Measurements from ENCODE around the gene GRK6. TPM values are rescaled to one million over a fixed set of nuclear protein-coding genes. Genes with fewer than 3 reads are reported as not detected.

GRK6 gene
- polyA plus RNA-seq, 1 experiment, result 16.4 TPM

GRCh38 chr5:177405805-177406204 lies 20.7 kb upstream of the GRK6 start:
- no peak for DNase-seq (ENCODE audit: low read depth, low spot score)
- TF ChIP-seq, protein P1, sequence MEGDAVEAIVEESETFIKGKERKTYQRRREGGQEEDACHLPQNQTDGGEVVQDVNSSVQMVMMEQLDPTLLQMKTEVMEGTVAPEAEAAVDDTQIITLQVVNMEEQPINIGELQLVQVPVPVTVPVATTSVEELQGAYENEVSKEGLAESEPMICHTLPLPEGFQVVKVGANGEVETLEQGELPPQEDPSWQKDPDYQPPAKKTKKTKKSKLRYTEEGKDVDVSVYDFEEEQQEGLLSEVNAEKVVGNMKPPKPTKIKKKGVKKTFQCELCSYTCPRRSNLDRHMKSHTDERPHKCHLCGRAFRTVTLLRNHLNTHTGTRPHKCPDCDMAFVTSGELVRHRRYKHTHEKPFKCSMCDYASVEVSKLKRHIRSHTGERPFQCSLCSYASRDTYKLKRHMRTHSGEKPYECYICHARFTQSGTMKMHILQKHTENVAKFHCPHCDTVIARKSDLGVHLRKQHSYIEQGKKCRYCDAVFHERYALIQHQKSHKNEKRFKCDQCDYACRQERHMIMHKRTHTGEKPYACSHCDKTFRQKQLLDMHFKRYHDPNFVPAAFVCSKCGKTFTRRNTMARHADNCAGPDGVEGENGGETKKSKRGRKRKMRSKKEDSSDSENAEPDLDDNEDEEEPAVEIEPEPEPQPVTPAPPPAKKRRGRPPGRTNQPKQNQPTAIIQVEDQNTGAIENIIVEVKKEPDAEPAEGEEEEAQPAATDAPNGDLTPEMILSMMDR (IDR thresholded peaks at IDR 0.05; ENCODE audit: low read depth, low read length), result no peak
- Histone ChIP-seq H3K9me3 (ENCODE audit: control insufficient read depth, insufficient read depth, low read length) (peaks cover 4% of the 10 kb centered on the region; the same call in 1 of the 2 replicates), H3K27ac (ENCODE audit: low read depth, low read length) (no peak overlapping the region), H3K4me3 (ENCODE audit: low read depth, low read length) (no peak overlapping the region), H3K27me3 (ENCODE audit: control insufficient read depth, insufficient read depth, low read length) (peaks cover 38% of the 10 kb centered on the region)
- ChIA-PET POLR2A (interaction anchor here (0.5 kb wide), 1 partner anchor 50 kb away, joined by 6 read pairs; no protein-coding TSS in a partner anchor), CTCF (interaction anchor here (0.9 to 5.6 kb wide), 8 partner anchors 12 to 96 kb away, joined by 3 to 120 read pairs (median 24); partner anchors contain the start of gene GRK6)

DNA sequence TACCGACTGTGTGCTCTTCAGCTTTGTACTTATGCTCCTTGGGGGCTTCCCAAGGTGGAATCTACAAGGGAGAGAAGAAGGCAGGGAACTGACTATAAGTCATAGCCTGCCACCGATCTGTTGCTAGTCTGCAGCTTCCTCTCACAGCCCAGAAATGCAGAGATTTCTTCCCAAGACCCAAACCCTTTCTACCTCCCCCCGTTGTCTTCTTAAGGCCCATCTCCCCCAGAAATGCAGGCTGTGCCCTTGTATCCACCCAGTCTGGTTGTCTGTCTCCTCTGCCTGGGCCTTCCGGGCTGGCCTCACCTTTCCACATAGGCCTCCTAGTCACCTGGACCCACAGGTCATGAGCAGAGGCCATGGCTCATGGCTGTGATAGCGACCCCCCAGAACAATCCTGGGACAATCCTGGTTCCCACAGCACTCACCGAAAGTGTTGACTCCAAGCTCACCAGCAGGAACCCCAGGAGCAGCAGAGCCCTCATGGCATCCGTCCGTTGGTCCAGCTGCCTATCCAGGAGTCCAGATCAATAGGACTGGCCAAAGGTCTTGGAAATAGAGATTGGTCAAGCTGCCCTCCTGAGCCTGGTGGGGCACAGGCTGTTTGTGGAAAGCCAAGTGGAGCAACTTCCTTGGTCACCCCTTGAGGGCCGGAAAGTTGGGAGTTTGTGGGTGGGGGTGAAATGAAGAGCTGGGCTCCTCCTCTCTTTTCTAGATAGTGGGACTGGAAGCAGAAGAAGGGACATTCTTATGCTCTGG lies 17.3 kb upstream of the GRK6 start, which contains the start of gene F12:
Gene F12, minus strand, starts transcription at position 522 of the 759 bp plus-strand sequence. Its CDS starts 37 bp downstream, at position 485.
- H3K27ac ChIP-seq (ENCODE audit: low read depth, low read length), result no peak within 1 kb of the TSS
- POLR2A ChIA-PET, result interaction anchor here (1.3 kb wide), 1 partner anchor 17 kb away, joined by 4 read pairs; the partner anchor contains the start of gene GRK6
- TF ChIP-seq, protein P1 (IDR thresholded peaks at IDR 0.05; ENCODE audit: low read depth, low read length), result no peak
- CTCF ChIA-PET, result interaction anchor here (0.6 to 1.7 kb wide), 5 partner anchors 19 to 92 kb away, joined by 3 to 13 read pairs (median 5); no protein-coding TSS in a partner anchor
- H3K27me3 ChIP-seq (ENCODE audit: control insufficient read depth, insufficient read depth, low read length), result peaks cover 21% of the 10 kb centered on the region
- DNase-seq (ENCODE audit: low read depth, low spot score), result no peak
- no peak within 1 kb of the TSS for H3K4me3 ChIP-seq (ENCODE audit: low read depth, low read length)
- no peaks in the 10 kb centered on the region; the same call in 1 of the 2 replicates for H3K9me3 ChIP-seq (ENCODE audit: control insufficient read depth, insufficient read depth, low read length)

DNA sequence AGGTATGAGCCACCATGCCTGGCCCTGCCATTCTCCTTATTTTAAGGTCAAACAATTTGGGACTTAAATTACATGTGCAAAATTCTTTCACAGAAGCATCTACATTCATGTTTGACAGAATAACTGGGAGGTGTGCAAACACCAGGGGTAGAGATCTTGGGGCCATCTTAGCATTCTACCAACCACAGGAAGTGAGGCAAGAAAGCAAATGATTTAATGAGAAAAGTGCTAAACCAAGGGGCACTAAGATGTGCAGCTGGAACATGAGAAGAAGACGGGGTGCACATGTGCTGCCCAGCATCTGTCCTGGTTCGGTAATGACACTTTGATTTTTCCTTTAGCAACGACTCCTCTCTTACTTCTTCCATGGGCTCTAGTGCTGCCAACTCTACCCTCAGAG lies 15.9 kb upstream of the GRK6 start:
- POLR2A ChIA-PET, result no interaction called here
- no peak for DNase-seq (ENCODE audit: low read depth, low spot score)
- Histone ChIP-seq H3K27ac (ENCODE audit: low read depth, low read length) (no peak overlapping the region), H3K9me3 (ENCODE audit: control insufficient read depth, insufficient read depth, low read length) (no peaks in the 10 kb centered on the region; the same call in 1 of the 2 replicates), H3K4me3 (ENCODE audit: low read depth, low read length) (no peak overlapping the region), H3K27me3 (ENCODE audit: control insufficient read depth, insufficient read depth, low read length) (peaks cover 18% of the 10 kb centered on the region)
- CTCF ChIA-PET, result interaction anchor here (1.1 kb wide), 1 partner anchor 107 kb away, joined by 5 read pairs; the partner anchor contains the start of genes PRELID1 and RAB24
- TF ChIP-seq, protein P1 (IDR thresholded peaks at IDR 0.05; ENCODE audit: low read depth, low read length), result no peak

- H3K27ac ChIP-seq (ENCODE audit: low read depth, low read length), result no peak overlapping the region
- no peaks in the 10 kb centered on the region; the same call in 1 of the 2 replicates for H3K9me3 ChIP-seq (ENCODE audit: control insufficient read depth, insufficient read depth, low read length)
- H3K27me3 ChIP-seq (ENCODE audit: control insufficient read depth, insufficient read depth, low read length), result peaks cover 18% of the 10 kb centered on the region
- POLR2A ChIA-PET, result no interaction called here
- no peak for DNase-seq (ENCODE audit: low read depth, low spot score)
- no peak overlapping the region for H3K4me3 ChIP-seq (ENCODE audit: low read depth, low read length)
- CTCF ChIA-PET, result interaction anchor here (2.5 to 2.7 kb wide), 2 partner anchors 8 to 23 kb away, joined by 9 to 13 read pairs; no protein-coding TSS in a partner anchor
- TF ChIP-seq, protein P1 (IDR thresholded peaks at IDR 0.05; ENCODE audit: low read depth, low read length), result no peak
These were observed 13.8 kb upstream of the GRK6 start for GRCh38 chr5:177412603-177413233.
